Measurements from ENCODE around the gene DCHS2.
A peak's percentile ranks its signal among the peaks of the same experiment; 100 is the strongest.

Gene DCHS2, protein sequence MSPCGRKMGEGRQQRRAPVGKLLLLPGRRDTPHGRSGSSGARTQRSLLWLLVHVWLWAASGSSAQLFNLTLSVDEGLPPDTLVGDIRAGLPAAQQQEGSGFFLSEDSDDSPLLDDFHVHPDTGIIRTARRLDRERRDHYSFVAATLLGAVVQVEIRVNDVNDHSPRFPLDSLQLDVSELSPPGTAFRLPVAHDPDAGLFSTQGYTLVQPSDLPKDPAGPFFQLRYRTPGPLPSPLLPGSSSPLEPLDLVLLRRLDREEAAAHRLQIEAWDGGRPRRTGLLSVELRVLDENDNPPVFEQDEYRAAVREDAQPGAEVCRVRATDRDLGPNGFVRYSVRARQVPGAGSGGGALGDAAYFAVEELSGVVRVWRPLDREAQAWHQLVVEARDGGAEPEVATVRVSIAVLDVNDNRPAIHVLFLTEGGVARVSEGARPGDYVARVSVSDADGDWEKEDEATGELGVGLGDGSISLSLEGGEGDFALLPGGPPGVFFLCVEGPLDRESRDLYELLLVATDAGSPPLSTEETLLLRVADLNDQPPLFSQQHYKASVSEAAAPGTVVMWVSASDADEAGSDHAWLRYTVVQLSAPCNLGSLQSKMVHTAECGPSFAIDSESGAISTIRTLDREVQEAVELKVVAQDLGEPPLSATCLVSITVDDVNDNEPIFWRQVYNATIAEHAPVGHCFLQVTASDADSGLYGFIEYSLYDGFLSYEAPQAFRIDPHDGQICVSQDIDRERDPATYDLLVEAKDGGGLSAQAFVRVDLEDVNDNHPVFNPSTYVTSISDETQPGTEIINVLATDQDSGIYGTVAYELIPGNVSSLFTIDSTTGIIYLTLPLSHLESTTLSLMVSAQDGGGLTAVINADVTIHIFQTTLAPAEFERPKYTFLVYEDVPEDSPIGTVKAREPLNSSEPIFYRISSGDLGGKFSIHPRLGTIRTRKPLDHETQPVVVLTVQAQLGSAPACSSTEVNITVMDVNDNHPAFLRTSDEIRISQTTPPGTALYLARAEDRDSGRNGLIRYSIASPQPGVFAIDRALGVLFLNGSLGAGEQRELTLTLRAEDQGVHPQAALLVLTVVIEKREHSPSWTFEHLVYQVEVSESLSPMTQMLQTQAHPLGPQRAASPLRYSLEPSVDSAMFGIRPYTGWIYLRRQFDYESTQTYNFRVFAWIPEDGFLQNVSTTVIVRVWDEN (N-terminal part only)

DNA sequence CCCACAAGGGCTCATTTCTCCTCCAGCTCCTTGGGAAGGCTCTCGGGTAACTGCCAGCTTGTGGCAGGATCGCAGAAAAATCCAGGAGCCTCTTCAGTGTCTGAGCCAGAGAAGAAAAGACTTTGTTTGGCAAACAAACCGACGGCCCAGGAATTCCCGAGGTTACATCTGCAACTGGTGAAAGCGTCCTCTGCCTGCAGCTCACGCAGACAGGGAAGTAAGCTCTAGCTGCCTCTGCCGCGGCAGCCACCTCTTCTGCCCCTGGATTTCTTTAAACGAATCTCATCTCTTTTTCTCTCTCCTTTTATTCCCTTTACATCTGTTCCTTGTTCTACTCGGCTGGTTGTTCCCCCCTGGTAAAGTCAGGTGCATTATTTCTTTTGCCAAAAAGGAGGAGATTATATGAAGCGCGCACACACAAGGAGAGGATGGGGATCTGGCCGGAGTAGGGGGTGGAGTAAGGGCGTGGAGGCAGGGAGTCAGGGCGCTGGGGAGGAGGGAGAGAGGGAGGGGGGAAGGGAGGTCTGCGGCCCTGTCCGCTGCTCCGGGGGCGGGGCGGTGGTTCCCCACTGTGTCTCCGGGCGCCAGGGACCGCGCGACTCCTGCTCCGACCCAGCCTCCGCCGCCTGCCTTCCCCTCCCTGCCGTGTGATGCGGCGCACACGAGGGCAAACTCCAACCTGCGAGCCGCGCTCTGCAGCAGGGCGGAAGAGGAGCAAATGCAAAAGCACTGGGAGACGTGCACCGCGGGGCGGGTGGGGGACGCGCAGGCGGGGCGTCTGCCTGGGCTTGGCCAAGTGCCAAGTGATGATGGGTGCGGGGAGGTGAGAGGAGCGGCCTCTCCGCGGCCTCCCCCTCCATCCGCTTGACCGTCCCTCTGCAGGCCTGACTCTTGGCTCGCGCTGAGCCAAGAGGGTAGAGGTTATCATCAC is at the start of gene DCHS2:
DCHS2 (minus strand) TSS at position 459 of the 931 bp plus-strand sequence; CDS start at position 15, 444 bp downstream.
- Histone ChIP-seq H3K4me3 (peak within 1 kb of the TSS; percentile 30 to 49), H3K27ac (no peak within 1 kb of the TSS), H3K36me3 (no peaks in the 10 kb centered on the region), H3K27me3 (peaks cover 0 to 55% of the 10 kb centered on the region in 2 donors), H3K9me3 (no peaks in the 10 kb centered on the region), H3K4me1 (peaks cover 0 to 26% (median 23%) of the 10 kb centered on the region in 4 donors)
- no peak for DNase-seq
- intact Hi-C loops (cut with DNase I; ENCODE audit: low total_unique reads) = no loop called here
- TF ChIP-seq, protein P1, sequence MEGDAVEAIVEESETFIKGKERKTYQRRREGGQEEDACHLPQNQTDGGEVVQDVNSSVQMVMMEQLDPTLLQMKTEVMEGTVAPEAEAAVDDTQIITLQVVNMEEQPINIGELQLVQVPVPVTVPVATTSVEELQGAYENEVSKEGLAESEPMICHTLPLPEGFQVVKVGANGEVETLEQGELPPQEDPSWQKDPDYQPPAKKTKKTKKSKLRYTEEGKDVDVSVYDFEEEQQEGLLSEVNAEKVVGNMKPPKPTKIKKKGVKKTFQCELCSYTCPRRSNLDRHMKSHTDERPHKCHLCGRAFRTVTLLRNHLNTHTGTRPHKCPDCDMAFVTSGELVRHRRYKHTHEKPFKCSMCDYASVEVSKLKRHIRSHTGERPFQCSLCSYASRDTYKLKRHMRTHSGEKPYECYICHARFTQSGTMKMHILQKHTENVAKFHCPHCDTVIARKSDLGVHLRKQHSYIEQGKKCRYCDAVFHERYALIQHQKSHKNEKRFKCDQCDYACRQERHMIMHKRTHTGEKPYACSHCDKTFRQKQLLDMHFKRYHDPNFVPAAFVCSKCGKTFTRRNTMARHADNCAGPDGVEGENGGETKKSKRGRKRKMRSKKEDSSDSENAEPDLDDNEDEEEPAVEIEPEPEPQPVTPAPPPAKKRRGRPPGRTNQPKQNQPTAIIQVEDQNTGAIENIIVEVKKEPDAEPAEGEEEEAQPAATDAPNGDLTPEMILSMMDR (IDR thresholded peaks at IDR 0.05) = no peak

DNA sequence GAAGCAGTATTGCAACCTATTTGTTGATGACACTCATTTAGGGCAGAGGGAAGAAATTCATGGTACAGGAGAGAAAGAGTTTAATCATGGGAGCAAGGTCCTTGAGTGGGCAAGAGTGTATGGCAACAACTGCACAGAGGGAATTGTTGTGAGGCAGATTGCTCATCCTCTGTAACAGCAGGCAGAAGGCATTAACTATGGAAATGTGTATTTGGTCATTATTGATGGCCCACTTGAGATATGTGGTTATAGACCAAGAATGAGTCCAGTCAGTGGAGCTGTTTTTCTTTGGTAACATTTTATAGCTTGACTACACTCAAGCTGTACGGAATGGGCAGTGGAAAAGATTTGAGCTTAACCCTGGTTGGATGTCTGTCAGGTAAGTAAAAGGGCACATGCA is 42.7 kb upstream of the DCHS2 start:
- intact Hi-C loops (cut with DNase I; ENCODE audit: low total_unique reads) = no loop called here
- H3K4me3 ChIP-seq = no peak overlapping the region
- peaks cover 24 to 44% (median 32%) of the 10 kb centered on the region in 3 donors for H3K36me3 ChIP-seq
- no peaks in the 10 kb centered on the region for H3K4me1 ChIP-seq
- H3K27ac ChIP-seq = no peak overlapping the region
- H3K27me3 ChIP-seq = no peaks in the 10 kb centered on the region
- H3K9me3 ChIP-seq = no peaks in the 10 kb centered on the region
- TF ChIP-seq, protein P1 (IDR thresholded peaks at IDR 0.05) = no peak
- DNase-seq = no peak

DNA sequence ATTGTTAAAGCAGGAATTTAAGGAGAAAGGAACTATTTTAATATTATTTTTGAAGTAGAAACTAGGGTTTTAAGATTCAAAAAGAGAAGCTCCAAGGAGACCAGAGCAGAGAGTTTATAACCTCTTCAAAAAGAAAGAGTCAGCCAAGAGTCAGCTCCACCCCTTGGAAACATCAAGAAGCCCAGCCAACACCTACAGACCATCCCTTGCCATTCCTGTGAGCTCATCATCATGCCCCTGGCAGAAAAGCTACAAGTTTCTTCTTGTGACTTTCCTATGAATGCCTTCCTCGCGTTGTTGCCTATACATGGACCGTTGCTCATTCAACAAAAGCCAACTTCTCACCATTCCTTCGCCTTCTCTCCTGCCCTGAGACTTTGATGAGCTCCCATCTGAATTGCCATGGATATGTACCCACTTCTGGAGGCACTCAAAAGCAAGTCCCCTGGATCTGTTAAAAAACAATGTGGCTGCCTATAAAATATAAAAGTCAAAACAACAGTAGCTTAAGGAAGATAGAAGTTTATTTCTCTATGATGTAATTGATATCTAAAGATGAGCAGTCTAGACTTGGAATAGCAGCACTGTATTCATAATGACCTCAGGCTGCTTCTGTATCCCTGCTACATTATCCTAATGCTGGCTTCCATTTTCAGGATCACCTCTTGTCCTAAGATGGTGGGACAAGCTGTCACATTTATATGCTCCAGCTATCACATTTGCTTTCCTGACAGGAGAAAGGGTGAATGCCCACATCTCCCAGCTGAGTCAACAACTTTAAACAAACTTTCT is 38.3 kb upstream of the DCHS2 start:
- H3K4me1 ChIP-seq = no peaks in the 10 kb centered on the region
- no peaks in the 10 kb centered on the region for H3K9me3 ChIP-seq
- no peak for DNase-seq
- H3K4me3 ChIP-seq = no peak overlapping the region
- H3K27ac ChIP-seq = no peak overlapping the region
- H3K36me3 ChIP-seq = peaks cover 0 to under 1% (median 0%) of the 10 kb centered on the region in 3 donors
- TF ChIP-seq, protein P1 (IDR thresholded peaks at IDR 0.05) = no peak
- H3K27me3 ChIP-seq = no peaks in the 10 kb centered on the region
- intact Hi-C loops (cut with DNase I; ENCODE audit: low total_unique reads) = no loop called here

DNA sequence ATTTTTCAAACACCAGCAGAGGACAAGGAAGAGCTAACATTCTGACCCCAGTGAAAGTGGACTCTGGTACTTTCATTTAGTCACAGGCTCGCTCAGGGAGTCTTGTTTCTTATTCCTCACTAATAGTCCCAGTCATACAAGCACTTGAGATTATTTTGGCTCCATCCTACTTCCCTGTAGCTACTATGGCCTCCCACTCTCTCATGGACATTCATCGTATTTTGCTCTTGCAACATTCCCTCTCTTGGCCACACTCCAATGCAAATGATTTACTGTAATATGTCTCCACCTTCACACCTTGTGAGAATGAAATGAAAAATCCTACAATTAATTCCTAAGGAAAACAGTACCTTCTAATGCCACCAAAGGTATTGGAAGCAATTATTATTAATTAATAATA is 37.3 kb upstream of the DCHS2 start:
- no peaks in the 10 kb centered on the region for H3K4me1 ChIP-seq
- no peaks in the 10 kb centered on the region for H3K36me3 ChIP-seq
- peaks cover 0 to 6% of the 10 kb centered on the region in 2 donors for H3K27me3 ChIP-seq
- TF ChIP-seq, protein P1 (IDR thresholded peaks at IDR 0.05) = no peak
- DNase-seq = no peak
- H3K9me3 ChIP-seq = no peaks in the 10 kb centered on the region
- intact Hi-C loops (cut with DNase I; ENCODE audit: low total_unique reads) = no loop called here
- no peak overlapping the region for H3K27ac ChIP-seq
- H3K4me3 ChIP-seq = no peak overlapping the region
